Fibroblast of lung (primary cell): ENCODE results near the gene LUZP2.

Experiments used
- CTCF ChIP-seq, 2 donors: IDR thresholded peaks in 1 of 2; conservative IDR thresholded peaks in 1 of 2; 1 replicate in 1 of 2; 2 replicates in 1 of 2; pipeline ENCODE4 v1.5.1; 2011 to 2012; ENCODE audit warnings: low read length in 2 of 2, control low read depth in 1 of 2, inconsistent platforms in 1 of 2, low read depth in 1 of 2, mild to moderate bottlenecking in 1 of 2
- EZH2 ChIP-seq: IDR thresholded peaks from 2 replicates; pipeline ENCODE4 v1.5.1; 2012; ENCODE audit warnings: low read length, control low read depth, mild to moderate bottlenecking; ENCODE audit errors: missing control alignments

DNA sequence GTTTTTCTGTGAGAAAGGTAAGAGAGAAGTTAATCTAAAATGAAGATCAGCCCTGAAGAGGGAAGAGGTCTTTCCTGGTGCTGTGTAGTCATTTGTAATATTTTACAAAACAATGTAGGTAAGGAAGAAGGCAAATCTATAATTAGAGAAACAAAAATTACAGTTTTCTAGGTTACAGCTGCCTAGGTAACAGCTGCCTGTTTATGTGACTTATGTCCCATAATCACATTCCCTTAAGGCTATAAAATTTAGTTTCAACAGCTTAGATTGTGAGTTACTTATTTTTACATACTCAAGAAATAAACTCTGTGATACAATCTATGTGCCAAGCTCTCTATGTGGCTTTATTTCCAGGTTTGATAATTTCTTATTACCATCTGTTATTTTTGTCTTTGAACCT, 19.8 kb downstream of the LUZP2 start:
- TF ChIP-seq CTCF (conservative IDR thresholded peaks at IDR 0.05 in 1 of 2, IDR thresholded peaks at IDR 0.05 in 1 of 2; ENCODE audit: low read depth in 1 of 2, low read length in 2 of 2): no peak
- TF ChIP-seq EZH2: no peak
